PC-3 (cell line): ENCODE measurements around the gene UBE2S. TPM values are rescaled to one million over a fixed set of nuclear protein-coding genes. Genes with fewer than 3 reads are reported as not detected.

Experiments used
- ATAC-seq: fragments of 200-7000 bp; cut with Tn5 transposase; 2 replicates; pipeline ENCODE4 v1.9.1; 2020; ENCODE audit warnings: mild to moderate bottlenecking, moderate library complexity
- BruUV-seq: library from RNA; stranded (reverse); fragments of 400-500 nt; replicated peaks from 2 replicates; lab custom pipeline; 2021; lab: Mats Ljungman, UMichigan
- CTCF ChIA-PET: fragments of 300-600 bp; sonication (Branson Sonifier 250); formaldehyde crosslinking; loops from one replicate; lab custom pipeline; 2022; ENCODE audit warnings: antibody characterized with exemption; lab: Charles Lee
- POLR2A ChIA-PET: fragments of 300-600 bp; sonication (Branson Sonifier 250); formaldehyde crosslinking; loops from one replicate; lab custom pipeline; 2022; ENCODE audit warnings: antibody characterized with exemption; ENCODE audit not compliant: unreplicated experiment; lab: Charles Lee
- DNase-seq: peaks from one replicate; pipeline ENCODE4 v3.0.0-alpha.2; 2015
- H2AFZ ChIP-seq: fragments of 300-600 bp; sonication (generic); 2 replicates; pipeline ENCODE4 v1.6.0; 2016; ENCODE audit warnings: antibody characterized with exemption, low read length
- H3F3A ChIP-seq: fragments of 300-600 bp; sonication (generic); one replicate; pipeline ENCODE4 v1.6.0; 2017; ENCODE audit warnings: antibody characterized with exemption, low read length, control low read depth, mild to moderate bottlenecking; ENCODE audit not compliant: unreplicated experiment
- H3K27ac ChIP-seq: fragments of 300-600 bp; sonication (generic); 2 replicates; pipeline ENCODE4 v1.5.1; 2016; ENCODE audit warnings: mild to moderate bottlenecking, low read length
- H3K27me3 ChIP-seq: fragments of 300-600 bp; sonication (generic); 2 replicates; pipeline ENCODE4 v1.6.1; 2016; ENCODE audit warnings: low read length, mixed read lengths
- H3K36me3 ChIP-seq: fragments of 300-600 bp; sonication (generic); 2 replicates; pipeline ENCODE4 v1.6.1; 2016; ENCODE audit warnings: low read depth, mixed run types, low read length, mixed read lengths
- H3K4me1 ChIP-seq: fragments of 300-600 bp; sonication (generic); 2 replicates; pipeline ENCODE4 v1.5.1; 2016; ENCODE audit warnings: low read length; ENCODE audit not compliant: insufficient read depth
- H3K4me2 ChIP-seq: fragments of 300-600 bp; sonication (generic); 2 replicates; pipeline ENCODE4 v1.6.0; 2016; ENCODE audit warnings: low read length
- H3K4me3 ChIP-seq: fragments of 300-600 bp; sonication (generic); 2 replicates; pipeline ENCODE4 v1.5.1; 2016; ENCODE audit warnings: mild to moderate bottlenecking, low read length, mixed read lengths
- H3K79me2 ChIP-seq: fragments of 300-600 bp; sonication (generic); 2 replicates; pipeline ENCODE4 v1.6.1; 2017; ENCODE audit warnings: low read length, mixed read lengths
- H3K9ac ChIP-seq: fragments of 300-600 bp; sonication (generic); 2 replicates; pipeline ENCODE4 v1.6.0; 2016; ENCODE audit warnings: mild to moderate bottlenecking, low read length
- H3K9me2 ChIP-seq: fragments of 300-600 bp; sonication (generic); replicated peaks from 2 replicates; pipeline ENCODE4 v1.6.1; 2016; ENCODE audit warnings: mixed run types, low read length, mixed read lengths
- H3K9me3 ChIP-seq: fragments of 300-600 bp; sonication (generic); 2 replicates; pipeline ENCODE4 v1.6.1; 2016; ENCODE audit warnings: low read length, mixed read lengths
- H4K20me1 ChIP-seq: fragments of 300-600 bp; sonication (generic); 2 replicates; pipeline ENCODE4 v1.6.1; 2016; ENCODE audit warnings: low read length, mixed read lengths
- EZH2 ChIP-seq: fragments of 300-600 bp; sonication (generic); IDR thresholded peaks from one replicate; pipeline ENCODE4 v1.6.1; 2017; ENCODE audit warnings: antibody characterized with exemption, mild to moderate bottlenecking, low read length; ENCODE audit not compliant: unreplicated experiment
- EZH2phosphoT487 ChIP-seq: fragments of 300-600 bp; sonication (generic); IDR thresholded peaks from 2 replicates; pipeline ENCODE4 v1.6.1; 2018; ENCODE audit warnings: mild to moderate bottlenecking, antibody characterized with exemption, low read length, borderline replicate concordance
- intact Hi-C: fragments of 100-400 bp; cut with micrococcal nuclease; formaldehyde crosslinking; loops from 2 replicates; pipeline ENCODE4 v1.9.0; 2023
- total RNA-seq: library from RNA; depleted of rRNA; stranded (reverse); fragments of >200 nt; gene quantifications from 2 replicates; pipeline ENCODE4 v1.2.3, GENCODE V29; 2014
- TF ChIP-seq, protein P1 (sequence below): fragments of 300-600 bp; sonication (generic); conservative IDR thresholded peaks from 2 replicates; pipeline ENCODE4 v1.5.1; 2017; ENCODE audit warnings: antibody characterized with exemption, low read depth, mild to moderate bottlenecking, low read length

UBE2S gene
- total RNA-seq, 1 experiment from 2014 or later = 2,245 TPM

DNA sequence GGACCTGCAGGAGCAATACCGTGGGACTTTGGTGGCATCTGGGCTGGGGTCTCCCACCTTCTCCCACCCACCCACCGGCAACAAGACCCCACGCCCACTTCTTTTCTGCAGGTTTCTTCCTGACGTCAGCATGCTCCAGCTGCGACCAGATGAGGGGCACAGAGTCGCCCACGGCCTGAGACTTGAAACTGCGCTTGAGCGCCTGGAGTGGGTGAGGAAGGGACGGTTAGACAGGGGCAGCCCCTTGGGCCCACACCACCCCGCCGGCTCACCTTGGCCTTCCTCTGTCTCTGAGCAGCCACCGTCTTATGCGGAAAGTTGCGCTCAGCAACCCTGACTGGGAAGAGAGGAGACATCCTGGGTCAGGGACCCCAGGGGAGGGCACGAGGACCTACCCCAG lies 46.7 kb downstream of the UBE2S start:
- POLR2A ChIA-PET = no interaction called here
- no peak for TF ChIP-seq EZH2phosphoT487
- no peak for TF ChIP-seq EZH2
- TF ChIP-seq, protein P1, sequence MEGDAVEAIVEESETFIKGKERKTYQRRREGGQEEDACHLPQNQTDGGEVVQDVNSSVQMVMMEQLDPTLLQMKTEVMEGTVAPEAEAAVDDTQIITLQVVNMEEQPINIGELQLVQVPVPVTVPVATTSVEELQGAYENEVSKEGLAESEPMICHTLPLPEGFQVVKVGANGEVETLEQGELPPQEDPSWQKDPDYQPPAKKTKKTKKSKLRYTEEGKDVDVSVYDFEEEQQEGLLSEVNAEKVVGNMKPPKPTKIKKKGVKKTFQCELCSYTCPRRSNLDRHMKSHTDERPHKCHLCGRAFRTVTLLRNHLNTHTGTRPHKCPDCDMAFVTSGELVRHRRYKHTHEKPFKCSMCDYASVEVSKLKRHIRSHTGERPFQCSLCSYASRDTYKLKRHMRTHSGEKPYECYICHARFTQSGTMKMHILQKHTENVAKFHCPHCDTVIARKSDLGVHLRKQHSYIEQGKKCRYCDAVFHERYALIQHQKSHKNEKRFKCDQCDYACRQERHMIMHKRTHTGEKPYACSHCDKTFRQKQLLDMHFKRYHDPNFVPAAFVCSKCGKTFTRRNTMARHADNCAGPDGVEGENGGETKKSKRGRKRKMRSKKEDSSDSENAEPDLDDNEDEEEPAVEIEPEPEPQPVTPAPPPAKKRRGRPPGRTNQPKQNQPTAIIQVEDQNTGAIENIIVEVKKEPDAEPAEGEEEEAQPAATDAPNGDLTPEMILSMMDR = no peak
- H3K27me3 ChIP-seq = no peaks in the 10 kb centered on the region
- CTCF ChIA-PET = no interaction called here
- H3K79me2 ChIP-seq = no peaks in the 10 kb centered on the region
- H4K20me1 ChIP-seq = no peaks in the 10 kb centered on the region
- H3K9me3 ChIP-seq = no peaks in the 10 kb centered on the region
- H3K27ac ChIP-seq = no peak overlapping the region
- no peak overlapping the region for H3K4me2 ChIP-seq
- intact Hi-C loops = no loop called here
- H3K9me2 ChIP-seq = no peaks in the 10 kb centered on the region
- no peak overlapping the region for H3K4me3 ChIP-seq
- no peak for DNase-seq
- no peak for ATAC-seq
- no peaks in the 10 kb centered on the region for H3K36me3 ChIP-seq
- no peak overlapping the region for H2AFZ ChIP-seq
- no TSS peak for BruUV-seq
- no peaks in the 10 kb centered on the region for H3F3A ChIP-seq
- H3K9ac ChIP-seq = no peak overlapping the region
- H3K4me1 ChIP-seq = no peaks in the 10 kb centered on the region

DNA sequence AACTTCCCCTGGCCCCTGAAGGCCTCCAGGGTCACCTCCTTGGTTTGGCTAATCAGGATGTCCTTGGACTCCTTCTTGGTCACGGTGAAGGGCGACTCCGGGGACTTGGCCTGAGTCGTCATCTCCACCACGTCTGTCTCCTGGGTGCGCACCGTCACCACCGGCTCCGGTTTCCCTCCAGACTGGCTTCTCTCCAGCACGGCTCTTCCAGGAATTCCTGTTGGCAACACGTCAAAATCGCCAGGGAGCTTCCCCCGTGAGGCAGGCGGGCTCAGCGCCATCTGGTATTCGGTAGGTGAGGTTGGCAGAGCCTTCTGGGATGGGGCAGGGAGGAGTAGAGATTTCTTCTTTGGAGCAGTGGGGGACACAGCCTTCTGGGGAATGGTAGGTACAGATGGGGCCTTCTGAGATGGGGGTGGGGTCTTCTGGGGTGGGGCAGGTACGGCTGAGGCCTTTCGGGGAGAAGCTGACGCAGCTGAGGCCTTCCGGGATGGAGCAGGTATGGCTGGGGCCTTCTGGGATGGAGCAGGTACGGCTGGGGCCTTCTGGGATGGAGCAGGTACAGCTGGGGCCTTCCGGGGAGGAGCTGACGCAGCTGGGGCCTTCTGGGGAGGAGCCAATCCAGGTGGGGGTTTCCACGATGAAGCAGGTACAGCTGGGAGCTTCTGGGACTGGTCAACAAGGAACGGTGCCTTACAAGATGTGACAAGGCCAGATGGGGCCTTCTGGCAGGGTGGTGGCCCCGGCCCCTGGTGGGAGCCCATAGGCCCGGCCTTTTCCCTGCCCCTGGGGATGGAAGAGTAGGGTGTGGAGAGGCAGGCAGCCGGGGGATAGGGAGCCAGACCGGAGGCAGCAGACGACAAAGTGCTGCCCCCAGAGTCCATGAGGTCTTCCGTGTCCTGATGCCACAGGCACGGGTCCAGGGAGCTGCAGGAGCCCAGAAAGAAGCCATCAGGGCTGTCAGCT lies 48.4 kb downstream of the UBE2S start:
- Histone ChIP-seq H3F3A (no peaks in the 10 kb centered on the region), H2AFZ (no peak overlapping the region), H3K79me2 (no peaks in the 10 kb centered on the region), H3K4me3 (no peak overlapping the region), H3K27ac (no peak overlapping the region), H3K36me3 (no peaks in the 10 kb centered on the region), H3K9me3 (no peaks in the 10 kb centered on the region), H3K9ac (no peak overlapping the region), H3K4me2 (no peak overlapping the region), H3K9me2 (no peaks in the 10 kb centered on the region), H3K4me1 (peaks cover 12% of the 10 kb centered on the region), H4K20me1 (no peaks in the 10 kb centered on the region), H3K27me3 (0 out of 2 replicates have a peak, but pooled peaks cover 5% of the 10 kb centered on the region)
- CTCF ChIA-PET = no interaction called here
- BruUV-seq = no TSS peak
- ATAC-seq (no peak), DNase-seq (no peak)
- intact Hi-C loops = no loop called here
- POLR2A ChIA-PET = no interaction called here
- TF ChIP-seq EZH2 (no peak), EZH2phosphoT487 (no peak)
- TF ChIP-seq, protein P1 = no peak

DNA sequence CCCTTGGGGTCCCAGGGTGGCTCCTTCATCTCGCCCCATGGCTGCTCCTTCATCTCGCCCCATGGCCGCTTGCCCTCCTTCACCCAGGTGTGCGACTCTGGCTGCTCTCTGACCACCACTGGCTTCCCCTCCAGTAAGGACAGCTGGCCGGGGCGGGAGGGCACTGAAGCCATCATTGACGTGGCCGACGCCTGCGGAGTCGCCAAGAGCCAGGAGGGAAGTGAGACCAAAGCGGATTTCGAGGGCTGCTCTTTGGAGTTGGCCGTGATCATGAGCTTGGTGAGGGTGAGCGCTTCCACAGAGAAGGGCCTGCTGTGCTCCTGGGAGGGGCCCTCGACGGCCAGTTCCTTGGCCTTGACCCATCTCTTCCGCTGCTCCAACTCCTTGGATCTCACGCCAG lies 49.1 kb downstream of the UBE2S start:
- Histone ChIP-seq H3K27ac (no peak overlapping the region), H3K9me3 (no peaks in the 10 kb centered on the region), H3K9me2 (no peaks in the 10 kb centered on the region), H4K20me1 (no peaks in the 10 kb centered on the region), H3K36me3 (no peaks in the 10 kb centered on the region), H3K79me2 (no peaks in the 10 kb centered on the region), H3K4me3 (no peak overlapping the region), H3F3A (no peaks in the 10 kb centered on the region), H3K4me1 (peaks cover 16% of the 10 kb centered on the region), H2AFZ (no peak overlapping the region), H3K27me3 (0 out of 2 replicates have a peak, but pooled peaks cover 6% of the 10 kb centered on the region), H3K4me2 (no peak overlapping the region), H3K9ac (no peak overlapping the region)
- intact Hi-C loops = no loop called here
- no peak for TF ChIP-seq EZH2
- TF ChIP-seq EZH2phosphoT487 = no peak
- TF ChIP-seq, protein P1 = no peak
- BruUV-seq = no TSS peak
- DNase-seq = no peak
- POLR2A ChIA-PET = no interaction called here
- CTCF ChIA-PET = no interaction called here
- ATAC-seq = no peak
